NCI-H226 (cell line): ENCODE data around the gene LIN9.
"Not testable (repeated sequence)": the region's sequence is repeated elsewhere in the genome, so short reads cannot be mapped to it uniquely, and the experiment has no call there.

Experiments used
- DNase-seq: peaks from one replicate; pipeline ENCODE4 v3.0.0-alpha.2; 2015

LIN9 gene

GRCh38 chr1:226209307-226210059 is 99.5 kb downstream of the LIN9 start:
- DNase-seq = no peak

- no peak for DNase-seq
These were observed 101.9 kb downstream of the LIN9 start for GRCh38 chr1:226207048-226207447.

- no peak for DNase-seq
These were observed 104.8 kb downstream of the LIN9 start for GRCh38 chr1:226204198-226204597.

DNA sequence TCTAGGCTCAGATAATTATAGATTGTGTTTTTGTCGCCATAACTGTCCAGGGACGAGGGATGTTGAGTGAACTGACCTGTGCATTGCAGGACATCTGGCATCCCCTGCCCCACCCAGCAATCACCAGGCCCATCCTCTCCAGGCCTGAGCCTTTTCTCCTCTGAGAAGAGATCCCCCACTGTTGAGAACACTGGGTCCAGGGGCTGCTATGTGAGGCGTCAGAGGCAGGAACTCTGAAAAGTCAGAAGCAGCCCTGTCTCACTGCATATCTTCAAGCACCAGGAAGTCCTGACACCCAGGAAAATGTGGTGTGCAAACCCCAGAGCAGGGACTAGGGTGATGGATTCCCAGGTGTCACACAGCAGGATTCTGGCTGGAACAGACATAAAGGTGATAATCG is 105.3 kb downstream of the LIN9 start:
- no peak for DNase-seq

DNA sequence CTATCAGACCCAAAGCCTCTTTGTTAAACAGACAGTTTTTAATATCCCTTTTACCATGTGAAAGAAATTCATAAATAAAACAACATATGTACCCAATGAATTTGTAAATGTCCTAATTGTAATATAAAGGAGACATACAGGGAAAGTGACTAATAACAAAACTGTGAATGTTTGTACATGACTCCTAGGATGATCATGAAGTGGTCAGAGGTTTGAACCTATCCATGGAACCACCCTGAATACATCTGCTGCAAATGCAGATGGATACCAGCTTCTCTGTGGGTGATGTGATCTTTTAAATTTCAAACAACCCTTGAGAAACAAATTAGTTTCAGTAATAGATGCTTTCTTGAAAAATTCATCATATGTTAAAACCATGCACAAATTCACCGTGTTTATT is 105.7 kb downstream of the LIN9 start:
- DNase-seq = no peak

DNA sequence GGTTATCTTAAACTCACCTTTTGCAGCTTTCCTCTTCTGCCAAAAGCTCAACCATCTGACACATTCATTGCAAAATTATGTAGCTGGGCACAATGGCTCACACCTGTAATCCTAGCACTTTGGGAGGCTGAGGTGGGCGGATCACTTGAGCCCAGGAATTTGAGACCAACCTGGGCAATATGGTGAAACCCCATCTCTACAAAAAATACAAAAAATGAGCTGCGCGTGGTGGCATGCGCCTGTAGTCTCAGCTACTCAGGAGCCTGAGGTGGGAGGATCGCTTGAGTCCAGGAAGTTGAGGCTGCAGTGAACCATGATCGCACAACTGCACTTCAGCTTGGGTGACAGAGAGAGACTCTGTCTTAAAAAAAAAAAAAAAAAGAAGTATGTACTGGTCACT is 106.3 kb downstream of the LIN9 start:
- not testable (repeated sequence) for DNase-seq

DNA sequence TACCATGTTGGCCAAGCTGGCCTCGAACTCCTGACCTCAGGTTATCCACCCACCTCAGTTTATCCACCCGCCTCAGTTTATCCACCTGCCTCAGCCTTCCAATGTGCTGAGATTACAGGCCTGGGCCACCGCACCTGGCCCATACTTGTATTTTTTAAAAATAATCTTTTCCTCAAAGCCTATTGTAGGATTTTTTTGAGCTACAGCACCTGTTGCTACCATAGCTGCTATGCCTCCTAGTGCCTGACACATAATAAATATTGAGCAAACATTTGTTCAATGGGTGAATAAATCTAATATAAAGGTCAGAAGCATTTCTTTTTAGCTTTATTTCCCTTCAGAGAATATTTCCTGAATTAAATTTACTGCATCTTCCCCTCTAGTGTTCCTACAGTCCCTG is 106.7 kb downstream of the LIN9 start:
- DNase-seq = no peak

DNA sequence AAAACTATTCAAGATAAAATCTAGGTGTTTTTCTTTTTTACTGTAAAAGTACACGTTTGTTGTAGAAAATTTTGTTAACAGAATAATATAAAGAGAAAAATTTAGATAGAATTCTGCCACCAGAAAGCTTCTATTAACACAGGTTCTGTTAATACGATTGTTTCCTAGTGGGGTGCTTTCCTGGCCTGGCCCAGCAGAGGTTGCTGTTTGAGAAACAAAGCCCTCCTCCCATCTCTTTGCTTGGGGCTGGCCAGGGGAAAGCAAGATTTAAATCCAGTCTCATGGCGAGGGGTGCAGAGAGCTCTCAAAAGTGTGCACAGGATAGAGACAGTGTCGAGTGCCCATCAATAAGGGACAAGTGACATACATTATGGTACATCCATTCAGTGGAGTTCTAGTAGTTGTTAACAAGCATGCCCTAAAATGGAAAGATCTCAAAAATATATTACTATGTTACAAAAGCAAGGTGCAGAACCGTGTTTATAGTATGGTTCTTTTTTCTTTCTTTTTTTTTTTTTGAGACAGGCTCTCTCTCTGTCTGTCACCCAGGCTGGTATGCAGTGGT is 107.9 kb downstream of the LIN9 start:
- no peak for DNase-seq

GRCh38 chr1:226199971-226200370 is 109.0 kb downstream of the LIN9 start:
- DNase-seq = no peak

- DNase-seq = no peak
These were observed 113.8 kb downstream of the LIN9 start for GRCh38 chr1:226195144-226195543.

DNA sequence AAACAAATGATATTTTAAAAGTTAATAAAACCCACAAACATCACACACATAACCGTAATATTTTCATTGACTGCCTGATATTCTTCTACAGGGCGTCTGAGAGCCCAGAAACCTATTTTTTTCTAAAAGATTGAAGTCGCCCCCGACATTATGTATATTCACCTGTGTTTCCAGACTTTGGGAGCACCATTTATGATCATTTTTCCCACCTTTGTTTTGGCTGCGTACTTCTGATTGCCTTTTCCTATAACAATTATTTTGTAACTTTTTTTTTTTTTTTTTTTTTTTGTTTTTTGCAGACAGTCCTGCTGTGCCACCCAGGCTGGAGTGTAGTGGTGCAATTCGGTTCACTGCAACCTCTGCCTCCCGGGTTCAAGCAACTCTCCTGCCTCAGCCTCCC is 121.6 kb downstream of the LIN9 start:
- no peak for DNase-seq

DNA sequence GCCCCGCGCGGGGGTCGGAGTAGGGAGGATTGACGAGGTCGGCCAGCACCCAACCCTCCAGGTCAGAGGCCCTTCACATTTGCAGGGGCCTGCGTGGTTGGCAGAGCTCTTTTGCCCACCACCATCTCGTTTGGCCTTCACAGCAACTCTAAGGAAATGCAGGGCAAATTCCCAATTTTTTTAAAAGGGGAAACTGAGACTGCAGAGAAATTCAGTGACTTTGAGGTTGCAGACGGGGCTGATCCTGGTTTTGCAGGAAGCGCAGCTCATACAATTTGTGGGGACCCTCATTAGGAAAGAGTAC is 122.0 kb downstream of the LIN9 start:
- DNase-seq = no peak

DNA sequence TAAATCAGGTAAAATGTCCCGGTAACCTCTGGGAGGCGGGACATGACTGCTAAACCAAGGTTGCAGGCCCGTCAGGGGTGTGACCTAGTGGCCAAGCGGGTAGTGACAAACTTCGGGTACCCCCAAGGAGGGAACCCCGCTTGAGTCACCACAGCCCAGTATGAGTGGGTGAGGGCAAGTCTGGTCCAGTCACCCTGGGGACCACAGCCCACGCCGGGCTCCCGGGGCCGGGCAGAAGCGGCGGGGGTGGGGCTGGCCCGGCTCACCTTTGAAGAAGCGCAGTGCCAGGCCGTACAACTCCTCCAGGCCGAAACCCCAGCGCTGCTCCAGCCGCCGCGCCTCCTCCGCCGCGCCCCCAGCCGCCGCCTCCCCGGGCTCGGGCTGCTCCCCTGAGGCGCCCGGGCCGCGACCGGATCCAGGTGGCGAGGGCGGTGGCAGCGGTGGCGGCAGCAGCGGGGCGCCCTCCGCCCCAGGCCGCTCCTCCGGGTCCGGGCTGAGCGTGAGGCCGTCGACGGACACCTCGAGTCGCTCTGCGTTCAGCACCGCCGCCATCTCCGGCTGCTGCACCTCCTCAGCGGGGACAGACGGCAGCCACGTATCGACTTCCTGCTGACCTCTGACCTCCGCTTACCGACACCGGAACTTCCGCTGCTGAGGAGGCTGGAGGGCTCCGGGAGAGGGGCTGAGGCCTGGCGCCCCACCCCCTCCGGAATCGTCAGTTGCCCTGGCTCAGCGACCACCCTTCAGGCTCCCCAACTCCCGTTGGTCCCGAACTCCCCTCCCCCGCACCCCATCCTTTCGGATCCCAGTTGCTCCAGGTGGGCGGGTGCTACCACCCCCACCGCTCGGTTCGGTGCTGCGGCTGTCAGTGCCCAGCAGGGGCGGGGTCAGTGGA is 122.6 kb downstream of the LIN9 start, which contains the start of gene ACBD3:
Gene ACBD3 (minus strand): TSS at position 618 of the 895 bp plus-strand sequence. CDS start 66 bp downstream, at position 552.
- peak; percentile 76 for DNase-seq

DNA sequence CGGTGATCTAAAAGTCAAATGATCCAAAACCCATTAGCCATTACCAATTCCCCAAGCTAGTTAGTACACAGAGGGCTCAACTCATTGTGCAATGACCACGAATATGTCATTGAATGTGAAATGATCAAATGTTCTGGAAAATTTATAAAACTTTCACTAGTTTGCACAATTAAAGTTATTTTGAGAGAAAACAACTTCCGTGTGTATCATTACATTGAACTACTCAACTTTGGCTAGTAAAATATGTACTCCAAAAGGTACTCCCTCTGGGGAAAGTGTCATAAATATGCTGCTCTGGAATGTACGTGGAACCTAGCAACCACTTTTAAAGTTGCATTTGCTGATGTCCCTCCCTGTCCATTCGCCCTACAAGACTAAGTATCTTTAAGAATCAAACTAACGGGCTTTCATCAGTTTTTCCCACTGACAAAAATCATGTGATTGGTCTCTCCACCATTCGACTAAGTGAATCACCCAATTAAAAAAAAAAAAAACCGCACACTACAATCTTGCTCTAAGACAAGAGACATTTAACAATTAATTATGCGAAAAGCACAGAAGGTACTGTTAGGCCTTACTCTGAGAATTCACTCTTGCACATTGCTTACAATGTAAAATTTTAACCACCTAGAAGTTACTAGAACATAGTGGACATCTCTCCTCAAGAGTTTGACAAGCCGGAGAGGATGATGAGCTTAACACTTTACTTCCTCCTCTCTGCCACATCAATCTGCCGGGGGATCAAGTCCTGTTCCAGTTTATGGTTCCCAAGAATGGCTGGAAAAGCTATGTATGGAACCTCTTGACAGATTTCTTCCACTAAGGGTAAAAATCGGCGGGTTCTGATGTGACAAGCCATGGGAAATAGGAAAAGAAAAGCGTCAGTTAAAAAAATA is 123.6 kb downstream of the LIN9 start:
- DNase-seq = no peak

DNA sequence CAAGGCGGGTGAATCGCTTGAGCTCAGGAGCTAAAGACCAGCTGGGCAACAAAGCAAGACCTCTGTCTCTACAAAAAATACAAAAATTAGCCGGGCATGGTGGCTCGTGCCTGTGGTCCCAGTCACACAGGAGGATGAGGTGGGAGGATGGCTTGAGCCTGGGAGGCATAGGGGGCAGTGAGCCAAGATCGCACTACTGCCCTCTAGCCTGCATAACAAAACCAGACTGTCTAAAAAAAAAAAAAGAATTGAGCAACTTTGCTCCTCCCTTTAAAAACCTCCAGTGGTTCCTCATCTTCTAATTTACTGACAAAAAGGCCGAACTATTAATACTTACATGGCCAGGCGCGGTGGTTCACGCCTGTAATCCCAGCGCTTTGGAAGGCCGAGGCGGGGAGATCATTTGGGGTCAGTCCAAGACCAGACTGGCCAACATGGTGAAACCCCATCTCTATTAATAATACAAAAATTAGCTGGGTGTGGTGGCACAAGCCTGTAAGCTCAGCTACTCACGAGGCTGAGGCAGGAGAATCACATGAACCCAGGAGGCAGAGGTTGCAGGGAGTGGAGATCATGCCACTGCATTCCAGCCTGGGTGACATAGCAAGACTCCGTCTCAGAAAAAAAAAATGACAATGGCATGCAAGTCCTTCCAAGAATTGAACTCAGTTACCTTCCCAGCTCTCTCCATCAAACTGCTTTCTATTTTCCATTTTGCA is 126.8 kb downstream of the LIN9 start:
- peak; percentile 48 for DNase-seq
